Germinal center (tissue), 1 donor: ENCODE measurements around the gene MAP1LC3B2.
"Not testable (repeated sequence)": the region's sequence is repeated elsewhere in the genome, so short reads cannot be mapped to it uniquely, and the experiment has no call there.

ENCODE experiments used
- DNase-seq: peaks from one replicate; pipeline ENCODE4 v3.0.0; 2012; ENCODE audit warnings: mixed read lengths, low spot score

Gene MAP1LC3B2

DNA sequence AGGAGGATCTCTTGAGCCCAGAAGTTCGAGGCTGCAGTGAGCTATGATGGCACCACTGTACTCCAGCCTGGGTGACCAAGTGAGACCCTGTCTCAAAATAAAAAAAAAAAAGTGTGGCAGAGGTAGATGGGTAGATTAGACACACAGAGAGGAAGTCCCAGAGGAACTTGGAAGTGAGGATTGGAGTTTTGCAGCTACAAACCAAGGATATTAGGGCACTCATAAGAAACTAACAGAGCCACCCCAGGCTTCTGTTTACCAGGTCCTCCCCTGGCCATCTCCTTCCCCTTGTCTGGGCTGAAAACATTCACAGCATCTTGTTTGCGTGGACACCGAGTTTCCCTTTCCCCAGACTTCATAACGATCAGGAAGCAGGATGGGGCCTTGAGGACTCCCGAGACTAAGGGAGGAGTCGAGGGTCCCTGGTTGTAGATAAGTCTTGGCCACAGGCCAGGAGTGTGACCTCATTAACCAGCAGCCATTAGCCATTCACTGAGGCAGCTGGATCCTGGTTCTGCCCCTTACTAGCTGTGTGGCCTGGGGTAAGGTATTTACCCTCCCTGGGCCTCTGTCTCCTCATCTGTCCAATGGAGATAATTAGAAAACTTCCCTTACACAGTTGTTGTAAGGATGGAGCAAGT is 2.1 kb downstream of the MAP1LC3B2 start:
- no peak for DNase-seq

DNA sequence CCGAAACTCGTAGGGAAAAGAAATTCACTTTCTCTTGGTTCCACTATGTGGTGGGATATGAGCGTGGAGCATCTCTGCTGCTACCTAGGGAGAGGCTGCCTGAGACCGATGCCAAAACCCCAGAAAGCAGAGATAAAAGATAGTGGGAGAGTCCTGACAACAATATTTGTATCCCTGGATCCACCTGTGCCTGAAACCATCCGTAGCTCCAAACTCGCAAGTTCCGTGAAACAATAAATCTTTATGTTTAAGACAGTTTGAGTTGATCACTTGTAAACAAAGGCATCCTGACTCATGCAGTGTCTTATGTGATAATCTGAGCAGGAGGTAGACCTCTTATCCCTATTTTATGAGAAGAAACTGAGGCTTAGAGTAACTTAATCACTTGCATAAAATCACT is 2.9 kb downstream of the MAP1LC3B2 start:
- no peak for DNase-seq

DNA sequence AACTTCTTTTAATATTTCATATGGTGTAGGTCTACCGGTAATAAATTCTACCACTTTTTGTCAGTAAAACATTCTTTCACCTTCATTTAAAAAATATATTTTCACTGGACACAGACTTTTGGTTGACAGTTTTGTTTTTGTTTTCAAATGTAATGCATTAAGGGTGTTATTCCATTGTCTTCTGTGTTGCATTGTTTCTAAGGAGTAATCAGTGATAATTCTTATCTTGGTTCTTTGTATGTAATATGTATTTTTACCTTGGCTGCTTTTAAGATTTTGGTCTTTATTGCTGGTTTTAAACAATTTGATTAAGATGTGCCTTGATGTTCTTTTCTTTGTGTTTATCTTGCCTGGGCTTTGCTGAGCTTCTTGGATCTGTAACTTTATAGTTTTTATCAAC is 4.1 kb downstream of the MAP1LC3B2 start:
- no peak for DNase-seq

DNA sequence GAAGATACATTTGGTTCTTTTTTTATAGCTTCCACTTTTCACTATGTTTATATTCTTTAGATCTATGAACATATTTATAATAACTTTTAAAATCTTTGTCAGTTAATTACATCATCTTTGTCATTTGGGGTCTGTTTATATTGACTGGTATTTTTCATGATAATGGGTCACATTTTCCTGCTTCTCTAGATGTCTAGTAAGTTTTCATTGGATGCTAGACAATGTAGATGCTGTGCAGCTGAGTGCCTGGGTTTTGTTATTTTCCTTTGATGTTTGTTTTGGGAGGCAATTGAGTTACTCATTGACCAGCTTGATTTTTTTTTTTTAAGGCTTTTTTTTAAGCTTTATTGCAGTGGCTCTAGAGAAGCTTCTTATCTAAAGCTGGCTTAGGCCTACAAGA is 4.9 kb downstream of the MAP1LC3B2 start:
- no peak for DNase-seq

DNA sequence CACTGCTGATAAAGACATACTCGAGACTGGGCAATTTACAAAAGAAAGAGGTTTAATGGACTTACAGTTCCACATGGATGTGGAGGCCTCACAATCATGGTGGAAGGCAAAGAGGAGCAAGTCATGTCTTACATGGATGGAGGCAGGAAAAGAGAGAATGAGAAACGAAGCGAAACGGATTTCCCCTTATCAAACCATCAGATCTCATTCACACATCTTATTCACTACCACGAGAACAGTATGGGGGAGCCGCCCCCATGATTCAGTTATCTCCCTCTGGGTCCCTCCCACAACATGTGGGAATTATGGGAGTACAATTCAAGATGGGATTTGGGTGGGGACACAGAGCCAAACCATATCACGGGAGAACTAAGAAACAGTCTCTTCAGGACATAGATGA is 6.0 kb downstream of the MAP1LC3B2 start:
- not testable (repeated sequence) for DNase-seq

DNA sequence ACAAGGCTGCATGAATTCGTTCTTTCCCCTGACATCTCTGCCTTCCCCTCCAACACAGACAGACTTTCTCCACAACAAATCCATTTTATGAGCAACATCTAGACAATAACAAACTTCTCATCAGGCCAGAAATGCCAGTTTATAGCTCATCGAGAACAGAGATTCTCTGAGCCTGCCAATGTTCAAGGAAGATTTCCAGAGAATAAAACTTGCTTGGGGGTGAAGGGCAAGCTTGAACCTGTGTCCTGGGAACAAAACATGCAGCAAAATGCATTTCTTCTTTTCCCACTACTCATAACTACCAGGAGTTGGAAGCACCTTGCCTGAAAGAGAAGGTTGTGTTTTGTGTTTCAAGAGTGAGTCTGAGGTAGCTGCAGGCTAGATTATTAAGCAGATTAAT is 6.8 kb downstream of the MAP1LC3B2 start:
- DNase-seq, result no peak

DNA sequence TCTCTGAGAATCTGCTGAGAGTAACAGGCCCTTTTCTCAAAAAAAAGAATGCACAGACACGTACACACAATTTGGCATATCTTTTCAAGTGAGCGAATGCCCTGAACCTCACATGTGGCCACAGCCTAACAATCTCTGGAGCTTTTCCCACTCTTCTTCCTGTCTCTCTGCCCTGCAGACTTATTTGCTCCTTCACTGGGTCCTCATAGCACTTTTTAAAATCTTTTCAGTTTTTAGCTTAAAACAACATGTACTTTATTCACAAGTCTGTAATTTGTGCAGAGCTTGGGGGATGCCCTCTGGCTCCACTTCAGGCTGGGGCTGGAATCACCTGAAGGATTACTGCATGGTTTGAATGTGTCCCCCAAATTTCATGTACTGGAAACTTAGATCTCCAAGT is 9.0 kb downstream of the MAP1LC3B2 start:
- no peak for DNase-seq

DNA sequence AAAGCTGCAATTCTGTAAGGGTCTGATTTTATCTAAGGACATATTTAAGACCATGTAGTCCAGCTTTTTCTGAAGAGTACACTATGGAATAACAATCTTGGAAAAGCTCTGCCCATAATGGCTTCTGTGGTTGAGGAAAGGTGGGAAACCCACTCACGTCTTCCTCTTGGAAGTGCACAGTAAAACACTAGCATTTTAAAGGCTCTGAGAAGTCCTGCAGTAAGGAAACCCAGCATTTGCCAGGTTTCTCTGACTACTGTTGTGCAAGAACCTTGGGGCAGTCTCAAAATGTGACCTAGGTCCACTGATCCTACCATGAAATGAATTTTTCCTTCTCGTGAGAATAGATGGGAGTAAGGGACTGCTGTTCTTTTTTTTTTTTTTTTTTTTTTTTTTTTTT is 11.9 kb downstream of the MAP1LC3B2 start:
- no peak for DNase-seq

DNA sequence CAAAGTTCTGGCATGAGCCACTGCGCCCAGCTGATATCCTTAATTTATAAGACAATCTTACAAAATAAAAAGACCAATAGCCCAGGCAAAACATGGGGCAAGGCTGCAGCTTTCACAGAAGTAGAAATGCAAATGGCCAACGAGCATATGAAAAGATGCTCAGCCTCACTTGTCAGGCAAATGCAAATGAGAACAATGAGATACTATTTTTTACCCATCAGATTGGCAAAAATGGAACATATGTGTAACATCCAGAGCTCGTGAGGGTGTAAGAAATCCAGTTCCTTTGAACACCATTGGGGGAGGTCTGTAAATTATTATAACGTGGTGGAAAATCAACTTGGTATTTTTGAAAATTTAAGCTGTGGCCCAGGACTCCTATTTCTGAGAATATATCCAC is 14.6 kb downstream of the MAP1LC3B2 start:
- DNase-seq, result no peak

DNA sequence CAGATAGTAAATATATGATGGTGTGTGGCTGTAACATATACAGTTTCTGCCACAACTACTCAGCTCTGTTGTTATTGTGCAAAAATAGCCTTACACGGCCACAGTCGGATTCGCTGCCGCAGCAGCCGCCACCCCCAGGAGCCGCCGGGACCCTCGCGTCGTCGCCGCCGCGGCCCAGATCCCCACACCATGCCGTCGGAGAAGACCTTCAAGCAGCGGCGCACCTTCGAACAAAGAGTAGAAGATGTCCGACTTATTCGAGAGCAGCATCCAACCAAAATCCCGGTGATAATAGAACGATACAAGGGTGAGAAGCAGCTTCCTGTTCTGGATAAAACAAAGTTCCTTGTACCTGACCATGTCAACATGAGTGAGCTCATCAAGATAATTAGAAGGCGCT is 16.6 kb downstream of the MAP1LC3B2 start:
- DNase-seq, result not testable (repeated sequence)

DNA sequence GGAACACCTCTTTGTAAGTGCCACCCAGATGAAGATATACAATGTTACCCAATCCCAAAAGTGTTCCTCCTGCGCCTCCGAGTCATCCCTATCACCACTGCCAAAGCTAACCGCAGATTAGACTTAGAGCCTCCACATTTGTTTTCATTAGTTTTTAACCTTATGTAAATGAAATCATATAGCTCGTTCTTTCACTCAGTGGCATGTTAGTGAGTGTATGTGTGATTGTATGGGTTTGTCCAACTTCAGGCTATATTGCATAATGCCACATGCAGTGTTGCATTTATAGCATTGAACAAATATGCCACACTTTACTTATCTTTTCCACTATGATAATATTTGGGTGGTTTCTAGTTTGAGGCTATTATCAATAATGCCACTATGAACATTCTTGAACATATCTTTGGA is 18.0 kb downstream of the MAP1LC3B2 start:
- DNase-seq, result no peak

DNA sequence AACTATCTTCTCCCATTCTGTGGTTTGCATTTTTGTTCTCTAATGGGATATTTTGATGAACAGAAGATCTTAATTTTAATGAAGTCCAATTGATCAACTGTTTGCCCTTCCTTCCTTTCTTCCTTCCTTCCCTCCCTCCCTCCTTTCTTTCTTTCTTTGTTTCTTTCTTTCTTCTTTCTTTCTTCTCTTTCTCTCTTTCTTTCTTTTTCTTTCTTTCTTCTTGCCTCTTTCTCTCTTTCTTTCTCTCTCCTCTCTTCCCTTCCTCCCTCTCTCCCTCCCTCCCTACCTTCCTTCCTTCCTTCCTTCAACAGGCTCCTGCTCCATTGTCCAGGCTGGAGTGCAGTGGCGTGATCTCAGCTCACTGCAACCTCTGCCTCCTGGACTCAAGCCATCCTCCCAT is 18.9 kb downstream of the MAP1LC3B2 start:
- DNase-seq, result no peak

DNA sequence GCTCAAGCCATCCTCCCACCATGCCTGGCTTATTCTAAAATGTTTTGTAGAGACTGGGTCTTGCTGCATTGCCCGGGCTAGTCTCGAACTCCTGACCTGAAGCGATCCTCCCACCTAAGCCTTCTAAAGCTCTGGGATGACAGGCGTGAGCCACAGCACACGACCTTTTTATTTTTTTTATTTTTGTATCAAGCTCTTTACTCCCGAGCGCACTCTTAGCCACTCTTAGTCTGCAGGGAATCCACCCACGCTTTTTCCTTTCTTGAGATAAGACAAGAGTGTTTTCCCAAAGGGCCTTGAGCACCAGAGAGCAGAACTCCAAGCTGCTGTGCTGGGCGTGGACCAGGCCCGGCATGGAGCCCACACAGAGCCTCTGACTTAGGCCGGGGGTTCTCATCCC is 23.4 kb downstream of the MAP1LC3B2 start:
- DNase-seq, result no peak

DNA sequence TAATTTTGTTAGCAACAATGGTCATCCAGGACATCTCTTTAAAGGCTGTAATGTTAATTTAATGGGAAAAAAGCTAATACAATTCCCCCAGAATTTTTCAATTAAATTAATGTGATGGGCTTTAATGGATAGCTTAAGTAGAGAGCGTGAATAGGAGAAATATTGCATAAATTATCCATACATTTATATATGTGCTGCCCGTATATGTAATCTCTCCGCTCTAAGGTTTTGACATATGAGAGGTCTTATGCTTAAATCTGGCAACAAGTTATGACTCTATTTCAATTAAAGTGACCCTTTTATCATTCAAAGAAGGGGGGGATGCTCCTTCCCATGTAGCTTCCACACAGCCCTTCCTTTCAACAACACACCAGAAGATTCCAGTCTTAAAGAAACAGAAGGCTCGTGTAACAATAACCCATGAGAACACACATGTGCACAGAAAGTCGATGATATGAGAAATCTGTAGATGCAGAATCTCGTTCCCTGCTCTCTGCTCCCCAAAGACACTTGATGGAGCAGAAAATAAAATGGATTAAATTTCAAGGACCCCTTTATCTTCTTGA is 24.0 kb downstream of the MAP1LC3B2 start:
- DNase-seq, result no peak

DNA sequence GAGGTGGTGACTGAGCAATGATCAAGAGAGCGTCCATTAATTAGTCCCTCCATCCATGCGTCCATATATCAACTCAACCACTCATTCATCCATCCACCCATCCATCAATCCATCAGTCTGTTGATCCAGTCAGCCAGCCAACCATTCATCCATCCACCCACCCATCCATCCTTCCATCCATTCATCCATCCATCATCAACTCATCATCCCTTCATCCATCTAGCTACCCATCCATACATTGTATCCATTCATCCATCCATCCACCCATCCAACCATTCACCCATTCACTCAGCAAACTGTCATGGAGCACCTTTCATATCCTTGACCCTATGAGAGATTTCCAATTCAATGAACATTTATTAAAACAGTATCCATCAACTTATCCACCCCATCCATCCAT is 28.1 kb downstream of the MAP1LC3B2 start:
- DNase-seq, result no peak

DNA sequence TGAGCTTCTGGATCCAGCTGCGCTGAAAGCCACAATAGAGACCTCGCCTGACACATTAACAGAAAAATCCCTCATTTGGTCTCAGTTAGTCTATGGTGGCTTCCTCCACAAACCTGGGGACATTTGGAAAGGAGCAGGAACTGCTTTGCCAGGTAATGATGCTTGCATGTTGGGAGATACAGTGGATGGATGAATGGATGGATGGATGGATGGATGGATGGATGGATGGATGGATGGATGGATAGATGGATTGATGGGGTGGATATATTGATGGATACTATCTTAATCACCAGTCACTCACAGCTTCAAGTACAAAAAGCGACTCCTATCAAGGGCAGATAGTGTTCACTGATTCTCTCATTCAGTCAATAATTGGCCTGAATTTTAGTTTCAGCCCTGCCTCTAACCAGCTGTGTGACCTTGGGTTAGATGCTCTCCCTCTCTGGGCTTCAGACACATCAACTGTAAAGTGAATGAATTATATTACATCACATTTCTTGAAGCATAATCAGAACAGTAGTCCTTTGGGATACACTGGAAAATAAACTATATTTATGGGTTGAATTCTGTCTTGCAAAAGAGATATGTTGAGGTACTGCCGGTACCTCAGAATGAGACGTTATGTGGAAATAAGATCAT is 29.3 kb downstream of the MAP1LC3B2 start:
- no peak for DNase-seq

DNA sequence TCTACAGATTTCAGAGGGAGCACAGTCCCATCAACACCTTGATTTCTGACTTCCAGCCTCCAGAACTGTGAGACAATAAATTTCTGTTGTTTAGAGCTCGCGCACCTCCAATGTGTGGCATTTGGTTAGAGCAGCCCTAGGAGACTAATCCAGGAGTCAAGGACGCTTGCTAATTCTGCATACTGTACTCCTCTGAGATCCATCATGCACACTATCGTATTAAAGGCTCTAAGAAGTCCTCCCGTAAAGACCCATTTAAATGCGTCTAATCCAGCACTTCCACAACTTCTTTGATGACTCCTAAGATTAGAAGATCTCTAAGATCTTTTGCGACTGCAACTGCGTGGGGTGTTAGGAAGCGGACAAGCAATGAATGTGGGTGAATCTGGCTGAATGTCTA is 30.4 kb downstream of the MAP1LC3B2 start:
- DNase-seq, result no peak

DNA sequence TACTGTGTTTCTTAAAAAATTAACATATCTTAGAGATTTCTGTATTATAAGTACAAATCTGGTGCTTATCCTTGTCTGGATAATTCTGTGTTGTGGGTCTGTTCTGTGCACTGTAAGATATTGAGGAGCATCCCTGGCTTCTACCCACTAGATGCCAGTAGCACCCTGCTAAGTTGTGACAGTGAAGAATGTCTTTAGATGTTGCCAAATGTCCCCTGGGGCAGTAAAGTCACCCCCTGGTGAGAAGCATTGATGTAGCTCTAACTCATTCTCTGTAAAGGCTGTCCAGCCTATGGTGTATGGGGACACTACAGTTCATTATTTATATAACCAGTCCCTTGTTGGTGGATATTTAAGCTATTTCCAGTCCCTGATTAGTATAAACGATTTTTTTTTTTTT is 31.4 kb downstream of the MAP1LC3B2 start:
- no peak for DNase-seq

DNA sequence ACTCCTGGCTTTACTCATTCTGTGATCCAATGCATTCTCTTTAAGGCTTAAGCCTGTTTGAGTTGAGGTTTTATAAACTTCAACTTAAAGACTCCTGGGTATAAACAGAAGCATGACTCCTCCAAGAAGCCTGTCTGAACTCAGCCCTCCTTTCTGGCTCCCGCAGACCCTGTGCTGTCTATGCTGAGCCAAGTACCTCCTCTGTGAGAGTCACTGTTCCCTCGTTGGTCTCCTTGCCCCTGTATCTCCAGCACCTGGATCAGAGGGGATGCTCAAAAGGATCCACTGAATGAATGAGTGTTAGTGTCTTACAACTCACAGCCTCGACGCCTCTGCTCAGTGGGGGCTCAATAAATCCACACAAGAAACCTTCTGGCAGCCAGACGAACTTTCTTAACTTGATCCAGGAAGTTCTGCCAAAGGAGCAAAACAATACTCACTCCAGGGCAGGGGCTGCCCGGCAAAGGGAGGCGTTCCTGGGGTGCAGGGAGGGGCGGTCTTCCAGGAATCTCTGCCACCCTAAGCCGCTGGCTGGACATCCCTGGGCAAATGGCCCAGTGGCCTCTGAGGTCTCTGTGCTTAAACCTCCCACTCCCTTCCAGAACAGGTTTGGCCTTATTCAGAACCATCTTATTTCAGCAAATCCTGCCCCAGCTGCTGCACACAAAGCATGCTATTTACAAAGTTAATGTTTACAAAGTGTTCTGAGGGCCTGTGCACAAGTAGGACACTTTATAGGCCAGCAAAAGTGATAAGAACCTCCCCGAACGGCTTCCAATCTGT is 32.9 kb downstream of the MAP1LC3B2 start:
- DNase-seq, result no peak

DNA sequence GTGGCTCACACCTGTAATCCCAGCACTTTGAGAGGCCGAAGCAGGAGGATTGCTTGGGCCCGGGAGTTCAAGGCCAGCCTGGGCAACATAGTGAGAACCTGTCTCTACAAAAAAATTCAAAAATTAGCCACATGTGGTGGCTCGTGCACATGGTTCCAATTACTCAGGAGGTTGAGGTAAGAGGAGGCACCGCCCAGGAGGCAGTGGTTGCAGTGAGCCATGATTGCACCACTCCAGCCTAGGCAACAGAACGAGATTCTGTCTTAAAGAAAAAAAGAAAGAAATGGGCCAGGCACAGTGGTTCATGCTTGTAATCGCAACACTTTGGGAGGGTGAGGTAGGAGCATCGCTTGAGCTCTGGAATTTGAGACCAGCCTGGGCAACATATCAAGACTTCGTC is 33.5 kb downstream of the MAP1LC3B2 start:
- DNase-seq, result no peak

DNA sequence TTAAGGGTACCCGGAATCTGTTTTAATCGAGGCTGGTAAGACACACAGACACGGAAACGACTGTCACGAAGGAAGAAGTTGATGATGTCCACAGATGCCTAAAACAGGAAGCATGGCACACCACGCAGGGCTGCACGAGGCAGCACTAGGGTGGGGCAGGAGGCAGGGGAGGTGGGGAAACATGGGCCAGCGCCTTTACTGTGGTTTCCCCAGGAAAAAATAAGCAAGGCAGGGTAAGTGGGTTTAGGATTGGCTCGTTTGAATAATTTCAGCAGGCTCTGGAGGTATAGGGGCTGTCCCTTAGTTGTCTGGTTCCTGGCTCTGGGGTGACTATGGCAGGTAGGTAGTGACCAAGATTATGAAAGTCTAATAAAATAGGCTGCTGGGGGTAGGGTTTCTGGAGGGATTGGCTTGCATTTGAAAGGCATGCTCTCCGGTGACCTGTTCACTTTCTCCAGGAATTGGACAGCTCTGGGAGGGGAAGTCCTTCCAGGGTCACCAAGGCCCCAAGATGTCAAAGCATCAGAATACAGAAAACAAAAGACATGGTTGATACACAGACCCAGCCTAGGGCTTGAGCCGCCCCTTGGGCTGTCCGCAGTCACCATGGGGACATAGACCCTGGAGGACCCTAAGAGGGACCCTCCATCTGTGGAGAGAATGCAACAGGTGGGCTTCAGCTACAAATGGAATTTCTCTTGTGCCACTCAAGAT is 35.3 kb downstream of the MAP1LC3B2 start:
- peak; percentile 51 for DNase-seq

DNA sequence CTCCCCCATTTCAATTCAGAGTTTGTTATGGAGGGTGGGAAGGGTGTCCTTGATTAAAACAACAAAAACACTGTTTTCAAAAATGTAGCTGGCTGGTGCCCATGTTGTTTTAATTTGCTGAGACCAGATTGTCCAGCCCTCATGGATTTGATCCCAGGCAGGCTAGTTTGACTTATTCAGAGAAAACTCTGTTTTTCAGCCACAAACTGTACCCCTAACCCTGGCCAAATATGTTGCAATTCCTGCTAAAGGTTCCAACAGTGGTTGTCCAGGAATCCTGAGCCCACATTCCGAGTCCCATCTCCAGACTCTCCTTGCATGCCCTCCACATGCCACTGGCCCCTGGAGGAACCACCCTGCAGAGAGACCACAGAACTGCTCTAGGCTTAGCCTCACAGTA is 36.0 kb downstream of the MAP1LC3B2 start:
- DNase-seq, result no peak
